Stomach (tissue), 9 donors: ENCODE results near the gene PHRF1. TPM values are rescaled to one million over a fixed set of nuclear protein-coding genes. Genes with fewer than 3 reads are reported as not detected.
A peak's percentile ranks its signal among the peaks of the same experiment; 100 is the strongest.
"Not testable (repeated sequence)": the region's sequence is repeated elsewhere in the genome, so short reads cannot be mapped to it uniquely, and the experiment has no call there.

Experiments used
- DNase-seq, 2 donors: peaks; one replicate each; pipeline versions ENCODE4 v3.0.0 to v3.0.0-alpha.2; 2013 to 2019
- H3K27ac ChIP-seq, 5 donors: fragments of 200-600 bp in 4 of 5; sonication (generic) in 4 of 5; one replicate each; pipeline ENCODE4 v1.5.1; 2013 to 2019; ENCODE audit warnings: mild to moderate bottlenecking in 1 of 5, moderate library complexity in 1 of 5
- H3K27me3 ChIP-seq, 3 donors: fragments of 200-600 bp; sonication (generic); one replicate each; pipeline ENCODE4 v1.5.1; 2017 to 2019; ENCODE audit warnings: mixed run types in 1 of 3
- H3K36me3 ChIP-seq, 4 donors: fragments of 200-600 bp; sonication (generic); 1 replicate in 3 of 4; 2 replicates in 1 of 4; pipeline ENCODE4 v1.5.1; 2016 to 2019
- H3K4me1 ChIP-seq, 4 donors: fragments of 200-600 bp; sonication (generic); one replicate each; pipeline ENCODE4 v1.5.1; 2016 to 2019
- H3K4me3 ChIP-seq, 4 donors: fragments of 200-600 bp; sonication (generic) in 3 of 4; one replicate each; pipeline ENCODE4 v1.5.1; 2016 to 2019; ENCODE audit warnings: mild to moderate bottlenecking in 1 of 4
- H3K9me3 ChIP-seq, 4 donors: fragments of 200-600 bp; sonication (generic); one replicate each; pipeline ENCODE4 v1.5.1; 2016 to 2019
- CTCF ChIP-seq, 7 experiments: fragments of 450-650 bp in 4 of 7; fragments of 200-600 bp in 3 of 7; sonication (generic) in 3 of 7; IDR thresholded peaks; one replicate each; pipeline ENCODE4 v1.5.1; 2016 to 2019; ENCODE audit warnings: antibody characterized with exemption in 7 of 7, control low read depth in 2 of 7, mild to moderate bottlenecking in 1 of 7
- EP300 ChIP-seq: sonication (generic); formaldehyde crosslinking; IDR thresholded peaks from one replicate; pipeline ENCODE4 v1.6.1; 2017; ENCODE audit warnings: antibody characterized with exemption
- POLR2A ChIP-seq, 4 donors: fragments of 450-650 bp; IDR thresholded peaks; one replicate each; pipeline ENCODE4 v1.6.1; 2016; ENCODE audit warnings: antibody characterized with exemption in 4 of 4, control low read depth in 2 of 4, mild to moderate bottlenecking in 1 of 4, moderate library complexity in 1 of 4
- POLR2AphosphoS5 ChIP-seq, 3 donors: sonication (generic); formaldehyde crosslinking; IDR thresholded peaks; one replicate each; pipeline ENCODE4 v1.6.1; 2016; ENCODE audit warnings: antibody characterized with exemption in 3 of 3
- WGBS, 5 donors: extraction: QIAGEN DNeasy Blood & Tissue Kit in 3 of 5; methylation state at CpG; one replicate each; pipeline versions ENCODE4 v1.1.5 to v1.1.7; 2013 to 2018; 5-methylcytosine and 5-hydroxymethylcytosine counted together
- intact Hi-C: fragments of 100-400 bp; cut with DNase I; formaldehyde crosslinking; loops from one replicate; pipeline ENCODE4 v1.15.1; 2023; ENCODE audit warnings: low total_unique reads
- polyA plus RNA-seq, 3 donors: library from polyadenylated mRNA; stranded (reverse); fragments of 200-250 nt; gene quantifications; one replicate each; pipeline ENCODE4 v1.2.3, GENCODE V29; 2013
- total RNA-seq, 5 donors: library from RNA; depleted of rRNA; stranded (reverse); fragments of >200 nt; gene quantifications; one replicate each; pipeline versions ENCODE4 v1.1.0 to v1.2.3, GENCODE V29; 2014 to 2016
- donor health status: healthy with polysubstance abuse.
- donor health status: Bipolar disorder and iron deficiency.
- donor health status: healthy.

Gene PHRF1
- total and polyA plus RNA-seq, 8 donors, result 7.9 to 60.8 (median 19.5) TPM

DNA sequence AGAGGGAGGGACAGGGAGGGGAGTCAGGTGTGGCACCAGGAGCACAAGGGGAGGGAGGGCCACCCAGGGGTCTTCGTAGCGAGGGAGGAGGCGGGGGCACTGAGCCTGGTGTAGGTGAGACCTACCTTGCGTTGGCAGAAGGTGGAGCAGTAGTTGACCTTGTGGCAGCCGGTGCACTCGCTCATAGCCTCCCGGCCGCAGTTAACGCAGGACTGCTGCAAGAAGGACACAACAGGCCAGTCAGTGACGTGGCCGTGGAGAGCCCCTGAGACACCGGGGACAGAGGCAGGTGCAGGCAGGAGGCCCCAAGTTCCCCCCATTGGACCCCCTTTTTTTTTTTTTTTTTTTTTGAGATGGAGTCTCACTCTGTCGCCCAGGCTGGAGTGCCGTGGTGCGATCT lies 77.6 kb downstream of the PHRF1 start:
- intact Hi-C loops, result no loop called here
- H3K9me3 ChIP-seq, result no peaks in the 10 kb centered on the region
- peaks cover 10 to 74% (median 55%) of the 10 kb centered on the region in 4 donors for H3K36me3 ChIP-seq
- peaks cover 5 to 14% (median 7%) of the 10 kb centered on the region in 4 donors for H3K4me1 ChIP-seq
- H3K27me3 ChIP-seq, result no peaks in the 10 kb centered on the region
- no peak for TF ChIP-seq POLR2AphosphoS5 (IDR thresholded peaks at IDR 0.05)
- no peak for TF ChIP-seq EP300
- TF ChIP-seq CTCF (IDR thresholded peaks at IDR 0.05), result no peak
- no peak for TF ChIP-seq POLR2A (IDR thresholded peaks at IDR 0.05)
- H3K4me3 ChIP-seq, result no peak overlapping the region
- WGBS, 5 donors, result 89 to 94% (median 92%) methylated on average over 12 to 15 of the region's 15 CpGs
- H3K27ac ChIP-seq, result no peak overlapping the region
- DNase-seq, result no peak

- H3K36me3 ChIP-seq, result peaks cover 8 to 75% (median 60%) of the 10 kb centered on the region in 4 donors
- H3K9me3 ChIP-seq, H3K27me3 ChIP-seq, intact Hi-C loops, DNase-seq, H3K27ac ChIP-seq, H3K4me3 ChIP-seq: not testable (repeated sequence)
- WGBS, 5 donors, result 84 to 94% (median 92%) methylated on average over 12 of the region's 12 CpGs
- H3K4me1 ChIP-seq, result peaks cover 5 to 14% (median 7%) of the 10 kb centered on the region in 4 donors
These were observed 78.2 kb downstream of the PHRF1 start for GRCh38 chr11:654444-654843.

DNA sequence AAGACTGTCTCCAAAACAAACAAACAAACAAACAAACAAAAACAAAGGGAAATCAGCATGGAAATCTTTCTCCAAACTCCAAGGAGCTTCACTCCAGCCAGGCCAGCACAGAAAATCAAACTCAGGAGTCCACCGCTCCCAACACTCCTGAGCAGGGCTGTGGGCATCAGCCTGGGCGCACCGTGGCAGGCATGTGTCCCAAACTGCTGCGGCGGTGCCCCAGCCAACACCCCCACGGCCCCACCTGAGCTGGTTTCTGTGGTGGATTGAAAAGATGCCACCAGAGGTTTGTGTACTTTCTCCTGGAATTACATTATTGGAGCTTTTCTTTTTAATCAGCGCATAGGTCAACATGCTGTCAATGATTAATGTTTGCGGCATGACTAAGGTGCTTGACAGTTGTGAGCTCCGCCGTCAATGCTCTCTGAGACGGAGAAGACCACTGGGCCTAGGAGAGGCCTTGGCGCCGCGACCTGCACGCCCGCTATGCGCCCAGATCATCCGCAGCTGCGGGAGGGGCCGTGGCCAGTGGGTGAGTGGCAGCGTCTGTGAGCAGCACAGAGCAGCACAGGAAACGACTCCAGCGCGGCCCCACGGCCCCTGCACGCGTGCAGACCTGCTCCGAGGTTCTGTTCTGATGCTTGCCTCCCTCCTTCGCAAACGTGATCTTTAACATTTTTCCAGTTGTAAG lies 78.9 kb downstream of the PHRF1 start:
- TF ChIP-seq POLR2AphosphoS5 (IDR thresholded peaks at IDR 0.05) (no peak), CTCF (IDR thresholded peaks at IDR 0.05) (no peak), EP300 (no peak), POLR2A (IDR thresholded peaks at IDR 0.05) (no peak)
- Histone ChIP-seq H3K4me1 (peaks cover 5 to 14% (median 7%) of the 10 kb centered on the region in 4 donors), H3K27ac (no peak overlapping the region), H3K9me3 (no peaks in the 10 kb centered on the region), H3K4me3 (no peak overlapping the region), H3K36me3 (peaks cover 6 to 80% (median 64%) of the 10 kb centered on the region in 4 donors), H3K27me3 (no peaks in the 10 kb centered on the region)
- intact Hi-C loops, result no loop called here
- WGBS, 5 donors, result 40 to 63% (median 54%) methylated on average over 16 to 30 of the region's 30 CpGs
- DNase-seq, result peak in 1 of 2 donors; percentile 69

- Histone ChIP-seq H3K27me3 (no peaks in the 10 kb centered on the region), H3K4me3 (no peak overlapping the region), H3K9me3 (no peaks in the 10 kb centered on the region), H3K36me3 (peaks cover 6 to 82% (median 62%) of the 10 kb centered on the region in 4 donors), H3K4me1 (peaks cover 5 to 14% (median 7%) of the 10 kb centered on the region in 4 donors), H3K27ac (no peak overlapping the region)
- WGBS, 5 donors, result 87 to 94% (median 92%) methylated on average over 12 to 14 of the region's 14 CpGs
- no peak for DNase-seq
- intact Hi-C loops, result no loop called here
- TF ChIP-seq POLR2AphosphoS5 (IDR thresholded peaks at IDR 0.05), result no peak
- no peak for TF ChIP-seq POLR2A (IDR thresholded peaks at IDR 0.05)
- no peak for TF ChIP-seq CTCF (IDR thresholded peaks at IDR 0.05)
- no peak for TF ChIP-seq EP300
These were observed 80.2 kb downstream of the PHRF1 start for GRCh38 chr11:656426-656825.

DNA sequence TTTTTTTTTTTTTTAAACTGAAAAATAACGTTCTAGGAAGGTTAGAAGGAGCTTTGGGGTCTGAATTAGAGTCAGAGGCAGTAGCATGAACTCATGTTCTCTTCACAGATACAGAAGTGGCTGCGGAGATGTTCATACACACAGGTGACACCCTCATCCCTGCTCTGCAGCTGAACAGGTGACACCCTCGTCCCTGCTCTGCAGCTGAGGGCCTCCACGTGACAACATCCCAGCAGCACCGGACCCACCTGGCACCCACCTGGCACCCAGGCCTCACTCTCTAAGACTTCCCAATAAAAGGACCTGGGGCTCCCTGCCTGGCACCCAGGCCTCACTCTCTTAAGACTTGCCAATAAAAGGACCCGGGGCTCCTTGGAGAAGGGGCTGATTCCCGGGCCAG lies 80.6 kb downstream of the PHRF1 start:
- Histone ChIP-seq H3K9me3 (no peaks in the 10 kb centered on the region), H3K4me3 (no peak overlapping the region), H3K27me3 (no peaks in the 10 kb centered on the region), H3K27ac (no peak overlapping the region), H3K36me3 (peaks cover 6 to 83% (median 63%) of the 10 kb centered on the region in 4 donors), H3K4me1 (peaks cover 5 to 14% (median 7%) of the 10 kb centered on the region in 4 donors)
- TF ChIP-seq EP300 (no peak), POLR2A (IDR thresholded peaks at IDR 0.05) (no peak), CTCF (IDR thresholded peaks at IDR 0.05) (no peak), POLR2AphosphoS5 (IDR thresholded peaks at IDR 0.05) (no peak)
- no peak for DNase-seq
- WGBS, 5 donors, result 80 to 86% (median 84%) methylated on average over 5 to 7 of the region's 7 CpGs
- intact Hi-C loops, result no loop called here
